ENCODE data around the gene KCTD21. TPM values are rescaled to one million over a fixed set of nuclear protein-coding genes. Genes with fewer than 3 reads are reported as not detected.

The KCTD21 gene
- total and polyA plus RNA-seq, 4 donors: 5.8 to 12.6 (median 9.2) TPM

DNA sequence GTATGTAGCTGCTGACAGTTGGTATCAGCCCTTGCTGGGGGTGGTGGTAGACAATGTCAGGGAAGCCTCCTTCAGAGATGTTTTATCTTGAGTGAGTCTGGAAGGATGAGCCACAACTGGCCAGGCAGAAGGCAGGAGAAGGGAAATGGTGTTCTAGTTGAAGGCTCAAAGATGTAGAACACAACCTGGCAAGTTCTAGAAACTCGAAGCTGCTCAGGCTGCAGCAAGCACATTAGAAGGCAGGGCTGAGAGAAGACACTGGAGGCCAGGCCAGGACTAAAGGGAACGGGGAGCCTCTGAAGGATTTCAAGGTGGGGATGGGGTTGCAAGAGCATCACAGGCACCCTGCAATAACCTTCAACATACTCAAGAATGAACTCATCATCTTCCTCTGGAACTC lies 40.7 kb upstream of the KCTD21 start:
- no peaks in the 10 kb centered on the region for H3K4me1 ChIP-seq (ENCODE audit: control insufficient read depth in 4 of 4, insufficient read depth in 4 of 4, low read length in 3 of 4)
- H3K27ac ChIP-seq (ENCODE audit: low read depth in 1 of 2, low read length in 2 of 2): no peak overlapping the region
- no peak overlapping the region for H3K4me3 ChIP-seq (ENCODE audit: low read depth in 1 of 3, low read length in 3 of 3)
- no peaks in the 10 kb centered on the region for H3K9me3 ChIP-seq (ENCODE audit: control insufficient read depth in 4 of 4, low read length in 3 of 4)
- no peak overlapping the region for H3K9ac ChIP-seq (ENCODE audit: low read depth in 1 of 2, low read length in 2 of 2)
- whole genome bisulfite sequencing: 97% methylated on average over 2 of the region's 2 CpGs
- DNase-seq (ENCODE audit: low spot score): no peak
- TF ChIP-seq, protein P1, sequence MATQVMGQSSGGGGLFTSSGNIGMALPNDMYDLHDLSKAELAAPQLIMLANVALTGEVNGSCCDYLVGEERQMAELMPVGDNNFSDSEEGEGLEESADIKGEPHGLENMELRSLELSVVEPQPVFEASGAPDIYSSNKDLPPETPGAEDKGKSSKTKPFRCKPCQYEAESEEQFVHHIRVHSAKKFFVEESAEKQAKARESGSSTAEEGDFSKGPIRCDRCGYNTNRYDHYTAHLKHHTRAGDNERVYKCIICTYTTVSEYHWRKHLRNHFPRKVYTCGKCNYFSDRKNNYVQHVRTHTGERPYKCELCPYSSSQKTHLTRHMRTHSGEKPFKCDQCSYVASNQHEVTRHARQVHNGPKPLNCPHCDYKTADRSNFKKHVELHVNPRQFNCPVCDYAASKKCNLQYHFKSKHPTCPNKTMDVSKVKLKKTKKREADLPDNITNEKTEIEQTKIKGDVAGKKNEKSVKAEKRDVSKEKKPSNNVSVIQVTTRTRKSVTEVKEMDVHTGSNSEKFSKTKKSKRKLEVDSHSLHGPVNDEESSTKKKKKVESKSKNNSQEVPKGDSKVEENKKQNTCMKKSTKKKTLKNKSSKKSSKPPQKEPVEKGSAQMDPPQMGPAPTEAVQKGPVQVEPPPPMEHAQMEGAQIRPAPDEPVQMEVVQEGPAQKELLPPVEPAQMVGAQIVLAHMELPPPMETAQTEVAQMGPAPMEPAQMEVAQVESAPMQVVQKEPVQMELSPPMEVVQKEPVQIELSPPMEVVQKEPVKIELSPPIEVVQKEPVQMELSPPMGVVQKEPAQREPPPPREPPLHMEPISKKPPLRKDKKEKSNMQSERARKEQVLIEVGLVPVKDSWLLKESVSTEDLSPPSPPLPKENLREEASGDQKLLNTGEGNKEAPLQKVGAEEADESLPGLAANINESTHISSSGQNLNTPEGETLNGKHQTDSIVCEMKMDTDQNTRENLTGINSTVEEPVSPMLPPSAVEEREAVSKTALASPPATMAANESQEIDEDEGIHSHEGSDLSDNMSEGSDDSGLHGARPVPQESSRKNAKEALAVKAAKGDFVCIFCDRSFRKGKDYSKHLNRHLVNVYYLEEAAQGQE (IDR thresholded peaks at IDR 0.05): no peak
- TF ChIP-seq EGR1 (IDR thresholded peaks at IDR 0.05; ENCODE audit: low read depth in 2 of 2): no peak
- TF ChIP-seq SP1 (IDR thresholded peaks at IDR 0.05): no peak
- TF ChIP-seq, protein P2, sequence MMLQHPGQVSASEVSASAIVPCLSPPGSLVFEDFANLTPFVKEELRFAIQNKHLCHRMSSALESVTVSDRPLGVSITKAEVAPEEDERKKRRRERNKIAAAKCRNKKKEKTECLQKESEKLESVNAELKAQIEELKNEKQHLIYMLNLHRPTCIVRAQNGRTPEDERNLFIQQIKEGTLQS (IDR thresholded peaks at IDR 0.05): no peak
- no peak for TF ChIP-seq FOXA2 (IDR thresholded peaks at IDR 0.05)
- TF ChIP-seq, protein P3, sequence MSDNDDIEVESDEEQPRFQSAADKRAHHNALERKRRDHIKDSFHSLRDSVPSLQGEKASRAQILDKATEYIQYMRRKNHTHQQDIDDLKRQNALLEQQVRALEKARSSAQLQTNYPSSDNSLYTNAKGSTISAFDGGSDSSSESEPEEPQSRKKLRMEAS (IDR thresholded peaks at IDR 0.05): no peak
- no peak for TF ChIP-seq RAD21 (IDR thresholded peaks at IDR 0.05)
- TF ChIP-seq TAF1 (conservative IDR thresholded peaks at IDR 0.05): no peak
- no peak for TF ChIP-seq NR2F2 (IDR thresholded peaks at IDR 0.05)
- TF ChIP-seq HNF4G (IDR thresholded peaks at IDR 0.05): no peak
- TF ChIP-seq, protein P4, sequence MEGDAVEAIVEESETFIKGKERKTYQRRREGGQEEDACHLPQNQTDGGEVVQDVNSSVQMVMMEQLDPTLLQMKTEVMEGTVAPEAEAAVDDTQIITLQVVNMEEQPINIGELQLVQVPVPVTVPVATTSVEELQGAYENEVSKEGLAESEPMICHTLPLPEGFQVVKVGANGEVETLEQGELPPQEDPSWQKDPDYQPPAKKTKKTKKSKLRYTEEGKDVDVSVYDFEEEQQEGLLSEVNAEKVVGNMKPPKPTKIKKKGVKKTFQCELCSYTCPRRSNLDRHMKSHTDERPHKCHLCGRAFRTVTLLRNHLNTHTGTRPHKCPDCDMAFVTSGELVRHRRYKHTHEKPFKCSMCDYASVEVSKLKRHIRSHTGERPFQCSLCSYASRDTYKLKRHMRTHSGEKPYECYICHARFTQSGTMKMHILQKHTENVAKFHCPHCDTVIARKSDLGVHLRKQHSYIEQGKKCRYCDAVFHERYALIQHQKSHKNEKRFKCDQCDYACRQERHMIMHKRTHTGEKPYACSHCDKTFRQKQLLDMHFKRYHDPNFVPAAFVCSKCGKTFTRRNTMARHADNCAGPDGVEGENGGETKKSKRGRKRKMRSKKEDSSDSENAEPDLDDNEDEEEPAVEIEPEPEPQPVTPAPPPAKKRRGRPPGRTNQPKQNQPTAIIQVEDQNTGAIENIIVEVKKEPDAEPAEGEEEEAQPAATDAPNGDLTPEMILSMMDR (IDR thresholded peaks at IDR 0.05; ENCODE audit: low read depth, low read length, missing input control): no peak
- TF ChIP-seq FOXA1 (IDR thresholded peaks at IDR 0.05): no peak
- H3K36me3 ChIP-seq (ENCODE audit: control insufficient read depth in 4 of 4, insufficient read depth in 3 of 4, low read depth in 1 of 4, low read length in 3 of 4): peaks cover 0 to 6% (median 2%) of the 10 kb centered on the region in 4 donors
- no peaks in the 10 kb centered on the region for H3K27me3 ChIP-seq (ENCODE audit: control insufficient read depth in 4 of 4, insufficient read depth in 4 of 4, low read length in 3 of 4)

DNA sequence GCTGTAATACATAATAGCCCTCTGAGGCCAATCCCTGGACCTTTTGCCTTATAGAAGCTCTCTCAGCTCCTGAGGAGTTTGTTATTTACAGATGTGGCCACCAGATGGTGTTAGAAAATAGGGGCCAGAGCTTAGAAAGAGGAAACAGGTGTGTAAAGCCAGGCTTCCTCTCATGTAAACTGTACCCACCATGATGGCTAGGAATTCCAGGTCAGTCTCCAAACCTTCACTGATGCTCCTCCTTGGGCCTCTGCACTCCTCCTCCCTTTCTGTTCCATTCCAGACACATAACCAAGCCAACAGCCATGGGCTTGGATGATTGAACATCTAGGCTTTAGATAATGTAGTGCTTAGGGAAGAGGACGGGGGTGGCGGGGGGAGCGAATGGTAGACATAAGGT lies 40.0 kb upstream of the KCTD21 start:
- Histone ChIP-seq H3K9ac (ENCODE audit: low read depth in 1 of 2, low read length in 2 of 2) (no peak overlapping the region), H3K4me3 (ENCODE audit: low read depth in 1 of 3, low read length in 3 of 3) (no peak overlapping the region), H3K36me3 (ENCODE audit: control insufficient read depth in 4 of 4, insufficient read depth in 3 of 4, low read depth in 1 of 4, low read length in 3 of 4) (peaks cover 0 to 6% (median 2%) of the 10 kb centered on the region in 4 donors), H3K27ac (ENCODE audit: low read depth in 1 of 2, low read length in 2 of 2) (no peak overlapping the region), H3K4me1 (ENCODE audit: control insufficient read depth in 4 of 4, insufficient read depth in 4 of 4, low read length in 3 of 4) (no peaks in the 10 kb centered on the region), H3K27me3 (ENCODE audit: control insufficient read depth in 4 of 4, insufficient read depth in 4 of 4, low read length in 3 of 4) (no peaks in the 10 kb centered on the region), H3K9me3 (ENCODE audit: control insufficient read depth in 4 of 4, low read length in 3 of 4) (no peaks in the 10 kb centered on the region)
- DNase-seq (ENCODE audit: low spot score): no peak
- TF ChIP-seq, protein P4 (IDR thresholded peaks at IDR 0.05; ENCODE audit: low read depth, low read length, missing input control): peak; percentile 55
- TF ChIP-seq RAD21 (IDR thresholded peaks at IDR 0.05) (peak; percentile 91 to 94), JUND (IDR thresholded peaks at IDR 0.05) (no peak), FOXA2 (IDR thresholded peaks at IDR 0.05) (no peak)
- over 99% methylated on average over 3 of the region's 3 CpGs for WGBS
